Loucy (cell line): ENCODE results near the gene PIEZO1.

Experiments
- H2AFZ ChIP-seq: fragments of 200-600 bp; sonication (generic); 2 replicates; pipeline ENCODE4 v1.6.0; 2016; ENCODE audit warnings: antibody characterized with exemption, mild to moderate bottlenecking, low read length, moderate library complexity
- H3F3A ChIP-seq: fragments of 200-600 bp; 2 replicates; pipeline ENCODE4 v1.6.0; 2016; ENCODE audit warnings: antibody characterized with exemption, low read depth, mild to moderate bottlenecking
- H3K27me3 ChIP-seq: fragments of 200-600 bp; sonication (generic); 2 replicates; pipeline ENCODE4 v1.6.1; 2014; ENCODE audit warnings: low read length, mild to moderate bottlenecking; ENCODE audit not compliant: insufficient read depth, poor library complexity, severe bottlenecking
- H3K36me3 ChIP-seq: fragments of 200-600 bp; sonication (generic); 2 replicates; pipeline ENCODE4 v1.6.1; 2016; ENCODE audit warnings: low read length; ENCODE audit not compliant: insufficient read depth
- H3K4me1 ChIP-seq: fragments of 200-600 bp; sonication (generic); 2 replicates; pipeline ENCODE4 v1.5.1; 2014; ENCODE audit warnings: low read length, mild to moderate bottlenecking; ENCODE audit not compliant: insufficient read depth, poor library complexity, severe bottlenecking
- H3K4me2 ChIP-seq: fragments of 200-600 bp; sonication (generic); 2 replicates; pipeline ENCODE4 v1.6.0; 2014; ENCODE audit warnings: antibody characterized with exemption, low read length, low read depth, mild to moderate bottlenecking; ENCODE audit not compliant: poor library complexity, severe bottlenecking
- H3K4me3 ChIP-seq: fragments of 200-600 bp; sonication (generic); 2 replicates; pipeline ENCODE4 v1.5.1; 2014; ENCODE audit warnings: low read length, mild to moderate bottlenecking, mixed read lengths; ENCODE audit not compliant: poor library complexity, severe bottlenecking
- H3K79me2 ChIP-seq: fragments of 200-600 bp; sonication (generic); 2 replicates; pipeline ENCODE4 v1.6.1; 2014; ENCODE audit warnings: low read length; ENCODE audit not compliant: insufficient read depth
- H3K9ac ChIP-seq: fragments of 200-600 bp; sonication (generic); 2 replicates; pipeline ENCODE4 v1.6.0; 2014; ENCODE audit warnings: mild to moderate bottlenecking, low read depth, low read length, moderate library complexity; ENCODE audit not compliant: poor library complexity, severe bottlenecking
- H3K9me2 ChIP-seq: fragments of 200-600 bp; sonication (generic); replicated peaks from 2 replicates; pipeline ENCODE4 v1.6.1; 2016; ENCODE audit warnings: low read depth, low read length, mixed read lengths
- H3K9me3 ChIP-seq: fragments of 200-600 bp; sonication (generic); 2 replicates; pipeline ENCODE4 v1.6.1; 2014; ENCODE audit warnings: mild to moderate bottlenecking, antibody characterized with exemption, low read length, low read depth; ENCODE audit not compliant: insufficient read depth
- H4K20me1 ChIP-seq: fragments of 200-600 bp; sonication (generic); 2 replicates; pipeline ENCODE4 v1.6.0; 2014; ENCODE audit warnings: antibody characterized with exemption, low read length, mild to moderate bottlenecking; ENCODE audit not compliant: insufficient read depth, poor library complexity, severe bottlenecking
- CTCF ChIP-seq: fragments of 200-600 bp; sonication (generic); conservative IDR thresholded peaks from 2 replicates; pipeline ENCODE4 v1.5.1; 2014; ENCODE audit warnings: mild to moderate bottlenecking, antibody characterized with exemption, low read length
- EZH2phosphoT487 ChIP-seq: fragments of 200-600 bp; IDR thresholded peaks from 2 replicates; pipeline ENCODE4 v1.6.1; 2018; ENCODE audit warnings: antibody characterized with exemption, mild to moderate bottlenecking, moderate library complexity, borderline replicate concordance

PIEZO1 gene

GRCh38 chr16:88736088-88736487 lies 48.9 kb downstream of the PIEZO1 start:
- no peaks in the 10 kb centered on the region for H3K79me2 ChIP-seq
- no peak overlapping the region for H2AFZ ChIP-seq
- no peak overlapping the region for H3K4me2 ChIP-seq
- H3K27me3 ChIP-seq = no peaks in the 10 kb centered on the region
- H3K36me3 ChIP-seq = peaks cover 30% of the 10 kb centered on the region; the same call in 1 of the 2 replicates
- no peaks in the 10 kb centered on the region for H4K20me1 ChIP-seq
- no peak overlapping the region for H3K4me3 ChIP-seq
- TF ChIP-seq EZH2phosphoT487 (no peak), CTCF (no peak)
- no peaks in the 10 kb centered on the region for H3K9me2 ChIP-seq
- H3K9ac ChIP-seq = no peak overlapping the region
- H3K4me1 ChIP-seq = no peaks in the 10 kb centered on the region
- no peaks in the 10 kb centered on the region for H3F3A ChIP-seq
- H3K9me3 ChIP-seq = no peaks in the 10 kb centered on the region

- Histone ChIP-seq H3K9ac (no peak overlapping the region), H3F3A (no peaks in the 10 kb centered on the region), H3K36me3 (peaks cover 30% of the 10 kb centered on the region; the same call in 1 of the 2 replicates), H3K9me3 (no peaks in the 10 kb centered on the region), H4K20me1 (no peaks in the 10 kb centered on the region), H3K27me3 (no peaks in the 10 kb centered on the region), H3K4me2 (no peak overlapping the region), H3K79me2 (no peaks in the 10 kb centered on the region), H3K4me1 (no peaks in the 10 kb centered on the region), H3K4me3 (no peak overlapping the region), H2AFZ (no peak overlapping the region), H3K9me2 (no peaks in the 10 kb centered on the region)
- TF ChIP-seq CTCF (no peak), EZH2phosphoT487 (no peak)
Observed at GRCh38 chr16:88735616-88736015, 49.4 kb downstream of the PIEZO1 start.

GRCh38 chr16:88735121-88735520 lies 49.9 kb downstream of the PIEZO1 start:
- no peak overlapping the region for H3K9ac ChIP-seq
- H4K20me1 ChIP-seq = no peaks in the 10 kb centered on the region
- H3K4me2 ChIP-seq = no peak overlapping the region
- H3K9me2 ChIP-seq = no peaks in the 10 kb centered on the region
- H3K9me3 ChIP-seq = no peaks in the 10 kb centered on the region
- no peaks in the 10 kb centered on the region for H3K27me3 ChIP-seq
- H2AFZ ChIP-seq = no peak overlapping the region
- no peaks in the 10 kb centered on the region for H3K79me2 ChIP-seq
- peaks cover 30% of the 10 kb centered on the region; the same call in 1 of the 2 replicates for H3K36me3 ChIP-seq
- TF ChIP-seq CTCF (no peak), EZH2phosphoT487 (no peak)
- no peaks in the 10 kb centered on the region for H3F3A ChIP-seq
- no peak overlapping the region for H3K4me3 ChIP-seq
- no peaks in the 10 kb centered on the region for H3K4me1 ChIP-seq
